ENCODE results near the gene QRICH1. TPM values are rescaled to one million over a fixed set of nuclear protein-coding genes. Genes with fewer than 3 reads are reported as not detected.
A peak's percentile ranks its signal among the peaks of the same experiment; 100 is the strongest.

QRICH1 gene
- total RNA-seq, 1 experiment from 2014 or later: 87.5 TPM

DNA sequence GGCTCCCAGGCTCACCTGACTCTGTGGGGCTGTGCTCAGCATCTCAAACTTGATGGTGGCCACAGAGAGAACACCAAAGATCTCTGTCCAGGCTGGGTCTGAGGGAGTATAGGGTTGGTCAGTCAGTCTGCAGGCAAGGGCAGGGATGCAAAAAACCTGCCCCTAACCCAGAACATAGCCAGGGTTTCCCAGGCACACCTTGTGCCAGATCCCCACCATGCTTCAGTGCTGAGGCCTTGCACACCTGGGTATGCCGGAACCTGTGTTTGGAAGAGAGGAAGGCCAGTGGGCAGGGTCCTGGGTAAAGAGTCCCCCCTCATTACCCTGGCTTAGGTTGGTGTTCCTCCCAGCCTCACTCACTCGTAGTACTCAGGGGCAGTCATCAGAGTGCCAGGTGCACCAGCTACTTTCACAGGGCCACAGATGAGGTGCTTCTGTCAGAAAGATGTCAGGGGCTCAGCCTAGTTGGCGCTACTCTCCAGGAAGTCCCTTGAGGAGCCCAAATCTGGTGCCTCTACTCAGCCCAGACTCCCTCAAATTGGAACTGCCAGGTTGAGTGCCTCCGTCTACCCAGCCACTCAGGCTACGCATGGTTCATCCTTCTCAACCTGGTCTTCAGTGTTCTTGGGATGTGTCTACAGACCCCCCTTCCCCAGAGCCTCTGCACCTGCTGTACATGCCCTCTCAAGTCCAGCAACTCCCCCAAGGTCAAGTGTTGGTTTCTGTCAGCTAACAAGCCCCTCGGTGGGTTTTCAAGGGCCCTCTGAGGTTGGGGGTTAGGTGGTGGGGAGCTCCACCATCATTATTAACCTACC, 77.2 kb downstream of the QRICH1 start:
- Histone ChIP-seq H3K27ac (no peak overlapping the region), H3K9me3 (ENCODE audit: insufficient read depth, low read depth) (no peaks in the 10 kb centered on the region), H3K4me1 (replicated peaks; ENCODE audit: insufficient read depth) (peaks cover 20% of the 10 kb centered on the region), H3K4me2 (peak overlapping the region; percentile 92), H3K9me2 (ENCODE audit: insufficient read depth) (no peaks in the 10 kb centered on the region), H3K27me3 (ENCODE audit: insufficient read depth, low read depth) (no peaks in the 10 kb centered on the region), H3K4me3 (no peak overlapping the region), H4K20me1 (ENCODE audit: insufficient read depth) (peaks cover 3% of the 10 kb centered on the region; the same call in 1 of the 2 replicates), H2AFZ (no peak overlapping the region), H3F3A (ENCODE audit: insufficient read depth, low read depth) (peaks cover 29% of the 10 kb centered on the region), H3K36me3 (ENCODE audit: low read depth) (no peaks in the 10 kb centered on the region), H3K79me2 (ENCODE audit: low read depth) (peaks cover 24% of the 10 kb centered on the region)
- POLR2A ChIA-PET (ENCODE audit: unreplicated experiment): interaction anchor here (0.6 to 1.4 kb wide), 3 partner anchors 9 to 1433 kb away, joined by 3 to 6 read pairs (median 6); partner anchors contain the start of gene WDR6
- TF ChIP-seq, protein P1, sequence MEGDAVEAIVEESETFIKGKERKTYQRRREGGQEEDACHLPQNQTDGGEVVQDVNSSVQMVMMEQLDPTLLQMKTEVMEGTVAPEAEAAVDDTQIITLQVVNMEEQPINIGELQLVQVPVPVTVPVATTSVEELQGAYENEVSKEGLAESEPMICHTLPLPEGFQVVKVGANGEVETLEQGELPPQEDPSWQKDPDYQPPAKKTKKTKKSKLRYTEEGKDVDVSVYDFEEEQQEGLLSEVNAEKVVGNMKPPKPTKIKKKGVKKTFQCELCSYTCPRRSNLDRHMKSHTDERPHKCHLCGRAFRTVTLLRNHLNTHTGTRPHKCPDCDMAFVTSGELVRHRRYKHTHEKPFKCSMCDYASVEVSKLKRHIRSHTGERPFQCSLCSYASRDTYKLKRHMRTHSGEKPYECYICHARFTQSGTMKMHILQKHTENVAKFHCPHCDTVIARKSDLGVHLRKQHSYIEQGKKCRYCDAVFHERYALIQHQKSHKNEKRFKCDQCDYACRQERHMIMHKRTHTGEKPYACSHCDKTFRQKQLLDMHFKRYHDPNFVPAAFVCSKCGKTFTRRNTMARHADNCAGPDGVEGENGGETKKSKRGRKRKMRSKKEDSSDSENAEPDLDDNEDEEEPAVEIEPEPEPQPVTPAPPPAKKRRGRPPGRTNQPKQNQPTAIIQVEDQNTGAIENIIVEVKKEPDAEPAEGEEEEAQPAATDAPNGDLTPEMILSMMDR (conservative IDR thresholded peaks at IDR 0.05): no peak
- TF ChIP-seq EZH2 (IDR thresholded peaks at IDR 0.05; ENCODE audit: low read depth): no peak
- DNase-seq: no peak
- BruUV-seq (replicated peaks): no TSS peak
- CTCF ChIA-PET: no interaction called here
- intact Hi-C loops (cut with micrococcal nuclease; ENCODE audit: unreplicated experiment): no loop called here

- POLR2A ChIA-PET (ENCODE audit: unreplicated experiment): interaction anchor here (0.6 kb wide), 2 partner anchors 8 to 88 kb away, joined by 4 to 15 read pairs; partner anchors contain the start of gene WDR6
- Histone ChIP-seq H4K20me1 (ENCODE audit: insufficient read depth) (peaks cover 11% of the 10 kb centered on the region), H3K4me1 (replicated peaks; ENCODE audit: insufficient read depth) (peaks cover 20% of the 10 kb centered on the region), H3K79me2 (ENCODE audit: low read depth) (peaks cover 20% of the 10 kb centered on the region), H3K27me3 (ENCODE audit: insufficient read depth, low read depth) (no peaks in the 10 kb centered on the region), H2AFZ (no peak overlapping the region), H3K27ac (no peak overlapping the region), H3K36me3 (ENCODE audit: low read depth) (no peaks in the 10 kb centered on the region), H3K4me2 (no peak overlapping the region), H3K4me3 (no peak overlapping the region), H3K9me2 (ENCODE audit: insufficient read depth) (no peaks in the 10 kb centered on the region), H3F3A (ENCODE audit: insufficient read depth, low read depth) (peaks cover 29% of the 10 kb centered on the region), H3K9me3 (ENCODE audit: insufficient read depth, low read depth) (no peaks in the 10 kb centered on the region)
- intact Hi-C loops (cut with micrococcal nuclease; ENCODE audit: unreplicated experiment): loop anchor here (2.0 kb wide), 1 partner anchor 27 kb away; no protein-coding TSS in a partner anchor
- no peak for DNase-seq
- TF ChIP-seq, protein P1 (conservative IDR thresholded peaks at IDR 0.05): no peak
- no peak for TF ChIP-seq EZH2 (IDR thresholded peaks at IDR 0.05; ENCODE audit: low read depth)
- CTCF ChIA-PET: no interaction called here
- BruUV-seq (replicated peaks): no TSS peak
Measured at GRCh38 chr3:49015765-49016164, 78.1 kb downstream of the QRICH1 start.

DNA sequence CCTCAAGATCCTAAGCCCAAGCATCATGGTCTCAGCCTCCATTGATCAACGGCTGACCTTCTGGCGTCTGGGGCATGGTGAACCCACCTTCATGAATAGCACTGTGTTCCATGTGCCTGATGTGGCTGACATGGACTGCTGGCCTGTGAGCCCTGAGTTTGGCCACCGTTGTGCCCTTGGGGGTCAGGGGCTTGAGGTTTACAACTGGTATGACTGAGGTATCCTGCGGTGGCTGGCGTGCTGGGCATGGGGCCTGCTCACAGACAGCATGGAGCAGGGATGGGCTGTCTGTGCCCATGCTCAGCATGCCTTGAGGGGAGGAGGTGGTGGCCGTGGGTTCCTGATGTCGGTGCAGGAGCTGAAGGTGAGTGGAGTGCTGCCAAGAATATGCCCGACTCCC, 78.8 kb downstream of the QRICH1 start:
- POLR2A ChIA-PET (ENCODE audit: unreplicated experiment): no interaction called here
- H3K79me2 ChIP-seq (ENCODE audit: low read depth): peaks cover 17% of the 10 kb centered on the region
- no peaks in the 10 kb centered on the region for H3K9me2 ChIP-seq (ENCODE audit: insufficient read depth)
- H3K27me3 ChIP-seq (ENCODE audit: insufficient read depth, low read depth): no peaks in the 10 kb centered on the region
- no peak for DNase-seq
- H3K4me2 ChIP-seq: no peak overlapping the region
- H3K4me3 ChIP-seq: no peak overlapping the region
- H3K36me3 ChIP-seq (ENCODE audit: low read depth): no peaks in the 10 kb centered on the region
- no peak for TF ChIP-seq EZH2 (IDR thresholded peaks at IDR 0.05; ENCODE audit: low read depth)
- intact Hi-C loops (cut with micrococcal nuclease; ENCODE audit: unreplicated experiment): loop anchor here (2.0 kb wide), 1 partner anchor 26 kb away; no protein-coding TSS in a partner anchor
- peaks cover 18% of the 10 kb centered on the region for H4K20me1 ChIP-seq (ENCODE audit: insufficient read depth)
- no peak overlapping the region for H2AFZ ChIP-seq
- CTCF ChIA-PET: interaction anchor here (0.9 kb wide), 1 partner anchor 27 kb away, joined by 4 read pairs; no protein-coding TSS in a partner anchor
- H3K9me3 ChIP-seq (ENCODE audit: insufficient read depth, low read depth): no peaks in the 10 kb centered on the region
- no peak overlapping the region for H3K27ac ChIP-seq
- H3K4me1 ChIP-seq (replicated peaks; ENCODE audit: insufficient read depth): peaks cover 19% of the 10 kb centered on the region
- peaks cover 24% of the 10 kb centered on the region for H3F3A ChIP-seq (ENCODE audit: insufficient read depth, low read depth)
- BruUV-seq (replicated peaks): no TSS peak
